WTC11 (cell line): ENCODE measurements around the gene KBTBD12.

Experiments used
- NR2C2 ChIP-seq: sonication (generic); formaldehyde crosslinking; IDR thresholded peaks from 2 replicates; pipeline ENCODE4 v1.8.0; 2022; ENCODE audit warnings: mild to moderate bottlenecking, missing genetic modification reagents
- RELA ChIP-seq: sonication (generic); formaldehyde crosslinking; IDR thresholded peaks from 2 replicates; pipeline ENCODE4 v1.8.1; 2022; ENCODE audit warnings: missing genetic modification reagents, mild to moderate bottlenecking, borderline replicate concordance

GRCh38 chr3:127975153-127976029, 60.4 kb downstream of the KBTBD12 start:
- TF ChIP-seq NR2C2 (CRISPR knock-in tag) (no peak), RELA (no peak)
